ENCODE data around the gene FADS2. TPM values are rescaled to one million over a fixed set of nuclear protein-coding genes. Genes with fewer than 3 reads are reported as not detected.

Gene FADS2
- total RNA-seq, 4 donors from 2014 or later: 15.4 to 540 (median 173) TPM

DNA sequence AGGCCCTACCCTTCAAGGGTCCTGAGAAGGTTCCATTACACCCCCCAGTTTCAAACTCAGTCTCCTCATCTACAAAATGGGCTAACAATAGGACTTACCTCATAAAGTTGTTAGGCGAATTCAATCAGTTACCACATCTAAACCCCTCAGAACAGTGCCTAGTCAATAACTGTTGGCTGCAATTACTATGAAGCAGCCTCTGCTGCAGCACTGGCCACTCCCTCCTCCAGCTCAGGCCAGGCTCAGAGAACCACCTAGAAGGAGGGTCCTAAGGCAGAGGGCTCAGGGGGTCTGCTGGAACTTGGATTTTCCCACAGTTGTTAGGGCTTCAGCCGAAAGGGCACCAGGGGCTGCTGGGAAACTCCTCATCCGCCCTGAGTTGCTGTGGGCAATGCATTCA is 58.5 kb downstream of the FADS2 start:
- DNase-seq (ENCODE audit: low spot score in 2 of 2): no peak
- H3K4me3 ChIP-seq (ENCODE audit: low read depth, poor library complexity, severe bottlenecking): no peak overlapping the region
- 96 to 100% methylated on average over 3 of the region's 3 CpGs for WGBS, 2 donors
- TF ChIP-seq, protein P1, sequence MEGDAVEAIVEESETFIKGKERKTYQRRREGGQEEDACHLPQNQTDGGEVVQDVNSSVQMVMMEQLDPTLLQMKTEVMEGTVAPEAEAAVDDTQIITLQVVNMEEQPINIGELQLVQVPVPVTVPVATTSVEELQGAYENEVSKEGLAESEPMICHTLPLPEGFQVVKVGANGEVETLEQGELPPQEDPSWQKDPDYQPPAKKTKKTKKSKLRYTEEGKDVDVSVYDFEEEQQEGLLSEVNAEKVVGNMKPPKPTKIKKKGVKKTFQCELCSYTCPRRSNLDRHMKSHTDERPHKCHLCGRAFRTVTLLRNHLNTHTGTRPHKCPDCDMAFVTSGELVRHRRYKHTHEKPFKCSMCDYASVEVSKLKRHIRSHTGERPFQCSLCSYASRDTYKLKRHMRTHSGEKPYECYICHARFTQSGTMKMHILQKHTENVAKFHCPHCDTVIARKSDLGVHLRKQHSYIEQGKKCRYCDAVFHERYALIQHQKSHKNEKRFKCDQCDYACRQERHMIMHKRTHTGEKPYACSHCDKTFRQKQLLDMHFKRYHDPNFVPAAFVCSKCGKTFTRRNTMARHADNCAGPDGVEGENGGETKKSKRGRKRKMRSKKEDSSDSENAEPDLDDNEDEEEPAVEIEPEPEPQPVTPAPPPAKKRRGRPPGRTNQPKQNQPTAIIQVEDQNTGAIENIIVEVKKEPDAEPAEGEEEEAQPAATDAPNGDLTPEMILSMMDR (IDR thresholded peaks at IDR 0.05): no peak
- intact Hi-C loops (cut with DNase I; ENCODE audit: low total_unique reads): no loop called here

DNA sequence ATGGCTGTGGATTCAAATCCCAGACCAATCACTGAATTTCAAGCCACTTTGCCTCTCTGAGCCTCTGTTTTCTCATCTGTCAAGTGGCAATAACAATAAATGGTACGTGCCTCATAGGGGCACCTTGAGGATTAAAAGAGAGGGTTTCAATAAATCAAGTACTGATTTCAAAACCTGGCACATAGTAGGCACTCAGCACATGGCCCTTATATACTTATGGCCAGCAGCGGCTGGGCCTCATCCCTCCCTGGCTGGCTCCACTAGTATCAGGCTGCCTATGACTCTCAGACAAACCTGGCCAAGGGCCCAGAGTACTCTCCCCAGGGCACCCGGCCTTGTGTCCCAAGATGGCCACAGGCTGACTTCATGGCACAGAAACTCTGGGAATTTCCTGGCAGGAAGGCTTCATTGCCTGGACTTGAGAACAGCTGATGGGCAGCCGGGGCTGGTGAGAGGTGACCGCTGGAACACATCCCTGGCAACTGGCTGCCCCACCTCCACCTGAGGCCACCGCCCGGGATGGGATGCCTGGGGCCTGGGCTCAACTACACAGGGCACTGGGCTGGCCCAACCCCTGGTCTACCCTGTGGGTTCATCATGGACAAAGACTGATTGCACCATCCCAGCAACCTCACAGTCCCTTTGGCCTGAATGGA is 59.9 kb downstream of the FADS2 start:
- intact Hi-C loops (cut with DNase I; ENCODE audit: low total_unique reads): no loop called here
- no peak overlapping the region for H3K4me3 ChIP-seq (ENCODE audit: low read depth, poor library complexity, severe bottlenecking)
- 76 to 85% methylated on average over 7 of the region's 7 CpGs for WGBS, 2 donors
- TF ChIP-seq, protein P1 (IDR thresholded peaks at IDR 0.05): no peak
- TF ChIP-seq POLR2A (IDR thresholded peaks at IDR 0.05): no peak
- peak in 1 of 2 donors; percentile 94 for DNase-seq (ENCODE audit: low spot score in 2 of 2)

DNA sequence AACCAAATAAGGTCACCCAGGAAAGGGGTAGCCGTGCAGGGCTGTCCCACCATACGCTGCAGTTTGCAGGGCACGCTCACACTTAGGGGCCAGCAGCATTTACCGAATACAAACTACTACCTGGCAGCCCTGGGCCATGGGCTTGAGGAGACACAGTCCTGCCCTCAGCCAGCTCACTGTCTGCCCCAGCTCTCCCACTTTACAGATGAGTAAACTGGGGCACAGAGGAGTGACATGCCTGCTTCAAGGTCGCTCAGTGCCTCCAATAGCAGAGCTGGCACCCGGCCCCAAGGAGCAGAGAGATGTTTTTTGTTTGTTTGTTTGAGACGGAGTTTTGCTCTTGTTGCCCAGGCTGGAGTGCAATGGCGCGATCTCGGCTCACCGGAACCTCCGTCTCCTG is 60.5 kb downstream of the FADS2 start:
- TF ChIP-seq, protein P1 (IDR thresholded peaks at IDR 0.05): no peak
- no peak for TF ChIP-seq POLR2A (IDR thresholded peaks at IDR 0.05)
- WGBS, 2 donors: 92 to 96% methylated on average over 12 of the region's 12 CpGs

DNA sequence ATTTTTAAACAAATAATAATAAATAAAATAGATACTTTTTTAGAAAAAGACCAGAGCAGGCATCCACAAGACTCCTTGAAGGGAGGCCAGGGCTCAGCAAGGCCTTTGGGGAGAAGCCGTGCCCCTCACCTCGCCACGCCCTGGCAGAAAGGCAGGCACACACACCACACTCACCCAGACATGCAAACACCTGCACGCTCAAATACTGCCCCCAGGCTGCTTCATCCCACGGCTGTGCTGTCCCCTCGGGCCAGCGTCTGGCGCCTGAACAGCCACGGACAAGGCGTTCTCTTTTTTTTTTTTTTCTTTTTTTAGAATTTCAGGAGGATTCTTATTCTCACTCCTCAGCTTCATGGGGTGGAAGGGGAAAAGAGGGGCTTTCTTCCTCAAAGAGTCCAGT is 61.7 kb downstream of the FADS2 start:
- intact Hi-C loops (cut with DNase I; ENCODE audit: low total_unique reads): no loop called here
- H3K4me3 ChIP-seq (ENCODE audit: low read depth, poor library complexity, severe bottlenecking): no peak overlapping the region
- TF ChIP-seq, protein P1 (IDR thresholded peaks at IDR 0.05): no peak
- no peak for TF ChIP-seq POLR2A (IDR thresholded peaks at IDR 0.05)
- no peak for DNase-seq (ENCODE audit: low spot score in 2 of 2)
- 56 to 59% methylated on average over 10 of the region's 10 CpGs for WGBS, 2 donors

More for the DNA sequence above, 60.5 kb downstream of the FADS2 start:
- intact Hi-C loops (cut with DNase I; ENCODE audit: low total_unique reads): no loop called here
- no peak for DNase-seq (ENCODE audit: low spot score in 2 of 2)
- no peak overlapping the region for H3K4me3 ChIP-seq (ENCODE audit: low read depth, poor library complexity, severe bottlenecking)

DNA sequence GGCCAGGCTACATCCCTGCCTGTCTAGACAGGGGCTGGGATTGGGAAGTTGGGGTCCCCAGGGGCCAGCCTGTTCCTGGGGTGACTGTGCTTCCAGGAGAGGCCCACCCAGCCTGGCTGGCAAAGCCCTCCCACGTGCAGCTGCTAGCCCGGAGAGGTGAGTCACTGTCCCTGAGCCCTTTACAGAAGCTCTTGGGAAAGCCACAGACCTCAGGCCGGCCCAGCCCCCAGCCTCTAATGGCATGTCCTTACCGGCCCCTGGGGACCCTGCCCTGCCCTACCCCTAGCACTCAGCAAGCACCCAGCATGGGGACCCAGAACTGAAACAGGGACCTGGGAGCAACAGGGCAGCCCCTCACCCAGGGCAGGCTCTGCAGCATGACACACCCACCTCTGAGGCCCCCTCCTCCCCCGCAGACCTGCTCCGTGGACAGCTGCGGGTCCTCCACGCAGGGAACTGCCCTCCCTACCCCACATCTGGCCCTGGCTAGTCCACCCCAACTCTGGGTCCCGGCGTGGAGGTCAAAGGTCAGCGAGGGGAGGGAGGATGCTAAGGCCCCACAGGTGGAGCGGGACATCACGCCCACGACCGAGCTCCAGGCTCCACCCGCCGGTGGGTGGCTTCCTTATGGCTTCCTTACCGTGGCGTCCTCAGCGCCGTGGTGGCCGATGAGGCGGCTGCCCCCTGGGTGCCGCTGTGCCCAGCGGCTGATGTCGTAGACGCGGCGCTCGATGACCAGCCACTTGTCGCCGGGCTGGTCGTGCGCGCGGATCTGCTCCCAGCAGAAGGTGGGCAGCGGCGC is 62.6 kb downstream of the FADS2 start:
- H3K4me3 ChIP-seq (ENCODE audit: low read depth, poor library complexity, severe bottlenecking): peak overlapping the region; percentile 50
- intact Hi-C loops (cut with DNase I; ENCODE audit: low total_unique reads): no loop called here
- no peak for TF ChIP-seq POLR2A (IDR thresholded peaks at IDR 0.05)
- TF ChIP-seq, protein P1 (IDR thresholded peaks at IDR 0.05): no peak
- peak; percentile 36 to 94 for DNase-seq (ENCODE audit: low spot score in 2 of 2)
- WGBS, 2 donors: 2 to 4% methylated on average over 11 to 36 of the region's 38 CpGs
